NCI-H774 (cell line): ENCODE results near the gene BABAM2.

Experiments used
- DNase-seq: peaks from one replicate; lab custom pipeline; 2025; lab: John Stamatoyannopoulos, UW

The BABAM2 gene

GRCh38 chr2:28032816-28033215, 142.3 kb downstream of the BABAM2 start:
- DNase-seq = no peak

GRCh38 chr2:28034696-28035095, 144.2 kb downstream of the BABAM2 start:
- DNase-seq = no peak

- DNase-seq = no peak
Observed at GRCh38 chr2:28035163-28035690, 144.7 kb downstream of the BABAM2 start.

DNA sequence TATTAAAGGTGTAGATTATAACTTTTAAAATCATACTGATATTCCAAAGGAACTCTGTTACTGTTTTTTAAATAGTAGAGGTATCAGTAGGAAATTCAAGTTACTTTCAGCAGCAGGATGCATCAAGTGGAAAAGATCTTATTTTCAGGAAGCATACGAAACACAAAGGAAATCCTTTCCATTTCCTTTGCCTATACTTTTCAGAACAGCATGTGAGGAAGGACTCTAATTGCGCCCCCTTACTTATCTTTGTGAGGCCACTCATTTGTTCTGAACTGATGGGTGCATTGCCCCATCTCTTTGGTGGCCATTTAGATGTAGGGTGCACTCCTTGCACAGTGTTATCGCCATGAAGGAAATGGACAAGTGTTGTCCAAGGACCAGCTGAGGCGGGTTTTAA, 145.3 kb downstream of the BABAM2 start:
- DNase-seq = no peak

DNA sequence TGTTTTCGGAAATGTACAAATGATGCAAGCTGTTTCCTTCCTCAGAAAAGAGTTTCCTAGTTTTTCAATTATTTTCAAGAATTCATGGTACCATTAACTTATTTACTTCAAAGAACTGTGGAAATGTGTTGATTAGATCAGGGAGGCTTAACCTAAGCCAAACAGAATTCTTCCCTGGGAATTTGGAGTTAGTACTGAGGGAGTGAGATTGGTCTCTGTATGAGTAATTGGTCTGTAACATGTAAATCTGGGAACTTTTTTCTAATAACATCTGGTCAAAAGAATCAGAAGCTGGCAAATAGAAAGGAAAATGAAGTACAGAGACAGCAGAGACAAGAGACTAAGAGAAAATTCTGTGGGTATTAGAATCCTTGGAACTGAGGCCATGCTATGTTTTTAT, 145.8 kb downstream of the BABAM2 start:
- no peak for DNase-seq

- DNase-seq = no peak
Observed at GRCh38 chr2:28038722-28039121, 148.2 kb downstream of the BABAM2 start.

DNA sequence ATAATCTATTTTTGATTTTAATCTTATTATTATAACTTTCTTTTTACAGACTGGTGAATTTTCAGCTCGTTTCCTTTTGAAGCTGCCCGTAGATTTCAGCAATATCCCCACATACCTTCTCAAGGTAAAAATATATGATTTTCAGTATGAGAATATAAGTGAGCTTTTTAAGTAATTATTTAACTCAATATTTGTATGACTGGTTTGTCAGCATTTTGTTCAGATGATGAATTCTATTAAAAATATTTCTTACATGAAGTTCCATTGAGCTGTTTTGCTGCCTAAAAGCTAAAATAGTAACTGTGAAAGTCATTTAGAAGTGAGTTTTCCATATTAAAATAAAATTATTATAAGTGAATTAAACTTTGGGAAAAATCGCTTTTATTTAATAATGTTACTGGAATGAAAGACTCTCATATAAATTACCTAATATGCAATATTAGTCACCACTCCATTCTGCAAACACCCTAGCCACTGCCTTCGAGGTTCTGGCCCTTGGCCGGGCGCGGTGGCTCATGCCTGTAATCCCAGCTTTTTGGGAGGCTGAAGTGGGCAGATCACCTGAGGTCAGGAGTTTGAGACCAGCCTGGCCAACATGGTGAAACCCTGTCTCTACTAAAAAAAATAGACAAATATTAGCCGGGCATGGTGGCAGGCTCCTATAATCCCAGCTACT, 155.3 kb downstream of the BABAM2 start:
- no peak for DNase-seq

GRCh38 chr2:28046921-28047320, 156.4 kb downstream of the BABAM2 start:
- DNase-seq = no peak

DNA sequence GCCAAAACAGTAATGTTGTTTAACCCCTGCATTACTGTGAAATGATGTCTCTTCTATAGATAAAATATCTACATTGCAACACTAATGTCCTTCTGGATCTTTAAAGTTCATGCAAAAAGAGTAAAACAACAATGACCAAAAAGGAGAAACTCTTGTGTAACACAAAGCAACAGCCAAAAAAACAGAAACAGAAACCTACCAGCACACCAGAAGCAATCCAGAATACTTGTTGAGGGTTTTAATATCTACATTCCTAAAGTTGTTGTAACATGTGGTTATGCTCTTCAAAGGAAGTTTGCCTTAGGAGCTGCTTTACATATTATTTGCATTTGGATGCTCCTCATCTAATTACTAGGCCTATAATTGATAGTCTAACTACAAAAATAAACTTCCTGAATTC, 157.2 kb downstream of the BABAM2 start:
- no peak for DNase-seq

DNA sequence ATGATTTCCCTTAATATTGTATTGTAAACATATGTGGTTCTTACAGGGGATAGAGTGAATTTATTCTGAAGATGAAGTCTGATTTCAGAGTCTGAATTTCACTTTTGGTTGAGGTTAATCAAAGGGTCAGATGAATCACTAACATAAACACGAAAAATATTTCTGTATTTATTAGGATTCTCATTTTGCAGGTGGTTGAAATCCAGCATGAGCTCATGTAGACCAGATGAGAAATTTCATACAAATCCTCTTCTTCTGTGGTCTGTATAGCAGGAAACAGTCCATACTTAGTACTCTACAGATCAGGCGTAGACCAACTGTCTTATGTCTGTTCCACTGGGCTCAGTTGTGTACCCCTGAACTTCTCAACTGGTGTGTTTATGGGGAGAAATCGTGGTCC, 157.8 kb downstream of the BABAM2 start:
- DNase-seq = no peak

DNA sequence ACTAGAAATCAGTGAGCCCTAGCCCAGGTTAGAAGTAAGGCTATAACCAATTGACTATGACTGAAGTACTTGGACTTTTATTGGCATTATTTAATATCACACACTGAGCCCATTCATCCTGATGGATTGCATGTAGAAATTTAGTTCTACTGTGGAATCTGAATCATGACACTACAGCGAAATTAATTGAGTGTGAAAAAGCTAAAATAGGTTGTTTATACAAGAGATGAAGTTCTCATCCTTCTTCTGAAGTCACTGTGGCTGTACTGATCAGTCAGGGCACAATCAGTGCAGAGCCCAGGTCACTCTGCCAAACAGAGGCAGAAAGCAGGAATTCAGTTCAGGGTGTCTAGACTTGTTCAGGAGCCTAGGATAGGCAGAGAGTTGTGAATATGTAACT, 158.9 kb downstream of the BABAM2 start:
- no peak for DNase-seq

DNA sequence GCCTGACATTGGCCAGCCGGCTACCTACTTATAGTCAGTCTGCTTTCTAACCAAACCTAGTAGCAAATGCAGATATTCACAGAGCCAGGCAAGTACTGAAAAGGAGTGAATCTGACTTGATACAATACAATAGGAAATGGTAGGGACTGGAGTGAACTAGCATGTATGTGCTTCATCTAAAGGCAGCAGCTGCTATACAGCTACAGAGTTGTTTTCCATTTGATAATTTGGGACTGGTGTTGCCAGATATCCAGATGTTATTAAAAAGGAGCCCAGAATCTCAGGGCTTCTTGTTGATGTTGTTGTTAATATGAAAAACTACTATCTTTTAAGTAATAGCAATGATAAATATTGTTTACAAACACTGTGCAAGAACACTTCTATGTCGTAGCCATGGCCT, 159.4 kb downstream of the BABAM2 start:
- no peak for DNase-seq

- DNase-seq = no peak
Observed at GRCh38 chr2:28052691-28053090, 162.2 kb downstream of the BABAM2 start.

- no peak for DNase-seq
Observed at GRCh38 chr2:28053597-28053996, 163.1 kb downstream of the BABAM2 start.

GRCh38 chr2:28054916-28055315, 164.4 kb downstream of the BABAM2 start:
- DNase-seq = no peak

DNA sequence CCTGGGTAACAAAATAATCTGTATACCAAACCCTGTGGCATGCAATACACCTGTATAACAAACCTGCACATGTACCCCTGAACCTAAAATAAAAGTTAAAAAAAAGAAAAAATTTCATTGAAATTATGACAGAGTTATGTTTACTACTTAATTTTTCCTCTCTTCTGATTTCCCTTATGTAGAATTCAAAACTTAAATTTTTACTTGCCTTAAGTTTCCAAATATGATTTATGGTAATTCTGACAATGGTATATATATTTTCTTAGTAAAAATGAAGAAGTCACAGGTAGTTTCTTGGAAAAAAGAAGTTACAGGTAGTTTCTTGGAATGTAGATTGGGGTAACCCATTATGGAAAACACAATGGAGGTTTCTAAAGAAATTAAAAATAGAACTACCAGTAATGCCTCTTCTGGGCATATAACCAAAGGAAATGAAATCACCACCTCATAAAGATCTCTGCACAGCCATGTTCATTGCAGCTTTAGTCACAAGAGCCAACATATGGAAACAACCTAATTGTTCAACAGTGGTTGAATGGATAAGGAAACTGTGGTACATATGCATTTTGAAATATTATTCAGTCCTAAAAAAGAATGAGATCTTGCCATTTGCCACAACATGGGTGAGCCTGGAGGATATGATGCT, 164.9 kb downstream of the BABAM2 start:
- no peak for DNase-seq

DNA sequence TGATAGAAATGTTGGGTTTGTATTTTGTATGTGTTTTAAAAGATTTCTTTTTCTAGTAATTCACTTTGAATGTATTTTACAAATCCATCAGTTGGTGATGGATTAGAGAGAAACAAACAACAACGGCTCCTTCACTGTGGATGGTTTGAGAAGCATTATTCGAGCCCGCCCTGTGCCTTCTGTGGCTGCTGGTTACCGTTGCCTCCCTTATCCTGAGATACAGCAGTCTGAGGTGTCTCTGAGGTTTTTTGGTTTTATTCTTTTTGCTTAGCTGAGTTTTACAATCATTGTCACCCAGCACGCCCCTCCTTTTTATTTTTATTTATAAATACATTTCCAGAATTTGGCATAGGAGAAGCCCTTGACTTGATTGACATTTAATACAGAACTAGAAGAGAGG, 168.3 kb downstream of the BABAM2 start:
- DNase-seq = no peak

GRCh38 chr2:28062867-28063266, 172.3 kb downstream of the BABAM2 start:
- no peak for DNase-seq

DNA sequence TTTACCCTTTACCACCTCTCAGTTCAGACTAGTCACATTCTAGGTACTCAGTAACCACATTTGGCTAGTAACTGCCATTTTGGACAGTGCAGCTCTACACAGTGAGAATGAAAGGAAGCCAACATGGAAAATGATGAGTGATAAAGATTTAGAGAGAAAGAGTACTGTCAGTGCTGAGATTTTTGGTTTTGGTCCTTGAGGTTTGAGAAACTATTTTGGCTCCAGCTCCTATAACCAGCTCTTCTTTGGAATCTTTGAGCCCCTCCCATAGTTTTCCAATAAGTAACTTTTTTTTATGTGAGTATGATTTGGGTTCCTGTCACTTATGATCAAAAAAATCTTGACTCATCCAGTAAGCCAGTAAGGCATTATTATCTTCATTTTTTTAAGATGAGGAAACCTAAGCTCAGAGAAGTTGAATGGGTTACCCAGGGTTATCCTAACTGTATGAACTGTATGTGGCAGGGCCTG, 173.0 kb downstream of the BABAM2 start:
- no peak for DNase-seq

GRCh38 chr2:28067602-28068001, 177.1 kb downstream of the BABAM2 start:
- DNase-seq = no peak

- no peak for DNase-seq
Observed at GRCh38 chr2:28068088-28068487, 177.6 kb downstream of the BABAM2 start.

DNA sequence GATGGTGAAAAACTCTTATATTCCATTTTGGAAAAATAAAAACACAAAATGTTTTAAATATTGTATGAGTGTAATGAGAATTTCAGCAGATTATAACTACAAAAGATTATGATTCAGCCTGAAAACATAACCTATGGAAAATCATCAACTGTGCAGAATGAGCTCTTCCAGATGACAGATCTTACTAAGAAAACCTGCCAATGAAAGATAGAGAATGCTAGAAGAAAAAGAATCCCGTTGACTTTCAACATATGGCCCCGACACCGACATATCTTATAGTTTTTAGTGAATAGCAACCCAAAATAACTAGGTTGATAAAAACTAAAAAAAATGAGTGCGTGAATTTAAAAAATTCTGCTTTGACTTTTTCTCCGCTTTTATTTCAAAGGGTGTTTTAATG, 178.0 kb downstream of the BABAM2 start:
- DNase-seq = no peak

- DNase-seq = no peak
Observed at GRCh38 chr2:28071221-28071620, 180.7 kb downstream of the BABAM2 start.

DNA sequence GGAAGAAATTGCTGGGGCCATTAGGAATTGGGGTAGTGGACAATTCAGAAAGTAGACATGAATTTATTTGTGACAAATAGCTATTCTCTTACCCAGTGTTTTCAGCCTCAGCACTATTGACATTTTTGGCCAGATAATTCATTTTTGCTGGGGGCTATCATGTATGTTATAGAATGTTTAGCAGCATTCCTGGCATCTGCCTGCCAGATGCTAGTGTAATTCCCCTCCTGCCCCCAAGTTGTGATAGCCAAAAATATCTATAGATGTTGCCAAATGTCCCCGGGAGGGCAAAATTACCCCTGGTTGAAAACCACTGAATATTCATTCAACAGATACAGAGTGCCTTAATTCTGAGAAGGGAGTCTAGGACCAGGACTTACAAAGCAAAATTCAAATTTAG, 183.6 kb downstream of the BABAM2 start:
- DNase-seq = no peak
